22Rv1 (cell line): ENCODE results near the gene CUTA.
"Not testable (repeated sequence)": the region's sequence is repeated elsewhere in the genome, so short reads cannot be mapped to it uniquely, and the experiment has no call there.

Source experiments
- H3K27ac ChIP-seq: fragments of 450-650 bp; 2 replicates; pipeline ENCODE4 v1.5.1; 2017
- CTCF ChIP-seq: fragments of 450-650 bp; IDR thresholded peaks from 2 replicates; pipeline ENCODE4 v1.5.1; 2017; ENCODE audit warnings: mild to moderate bottlenecking
- ZFX ChIP-seq: fragments of 450-650 bp; IDR thresholded peaks from 2 replicates; pipeline ENCODE4 v1.6.1; 2017; ENCODE audit warnings: antibody characterized with exemption, borderline replicate concordance

CUTA gene

GRCh38 chr6:33407132-33407718 is 10.7 kb downstream of the CUTA start:
- peak overlapping the region; percentile 96 for H3K27ac ChIP-seq

GRCh38 chr6:33406126-33406525 is 11.8 kb downstream of the CUTA start:
- TF ChIP-seq ZFX = no peak
- TF ChIP-seq CTCF = no peak
- no peak overlapping the region for H3K27ac ChIP-seq

More at GRCh38 chr6:33407132-33407718, 10.7 kb downstream of the CUTA start:
- TF ChIP-seq ZFX (no peak), CTCF (0 out of 2 replicates have a peak, but pooled peaks have one; percentile 14)

- H3K27ac ChIP-seq = no peak overlapping the region
- no peak for TF ChIP-seq CTCF
- no peak for TF ChIP-seq ZFX
Measured at GRCh38 chr6:33405386-33405940, 12.4 kb downstream of the CUTA start.

- TF ChIP-seq ZFX (no peak), CTCF (no peak)
- no peak overlapping the region for H3K27ac ChIP-seq
Measured at GRCh38 chr6:33404884-33405283, 13.0 kb downstream of the CUTA start.

GRCh38 chr6:33399881-33400280 is 18.0 kb downstream of the CUTA start:
- not testable (repeated sequence) for H3K27ac ChIP-seq

GRCh38 chr6:33398601-33399000 is 19.3 kb downstream of the CUTA start:
- not testable (repeated sequence) for H3K27ac ChIP-seq

GRCh38 chr6:33397541-33397940 is 20.4 kb downstream of the CUTA start:
- H3K27ac ChIP-seq = no peak overlapping the region; the same call in 1 of the 2 replicates
- TF ChIP-seq ZFX = no peak
- no peak for TF ChIP-seq CTCF

GRCh38 chr6:33392979-33393378 is 24.9 kb downstream of the CUTA start:
- TF ChIP-seq ZFX (no peak), CTCF (no peak)

More at GRCh38 chr6:33392979-33393378, 24.9 kb downstream of the CUTA start:
- peak overlapping the region; percentile 91 for H3K27ac ChIP-seq
